WTC11 (cell line): ENCODE measurements around the gene FASTKD1. TPM values are rescaled to one million over a fixed set of nuclear protein-coding genes. Genes with fewer than 3 reads are reported as not detected.
A peak's percentile ranks its signal among the peaks of the same experiment; 100 is the strongest.

Source experiments
- ATAC-seq: fragments of 200-7000 bp; cut with Tn5 transposase; 2 replicates; pipeline ENCODE4 v1.10.0; 2021; ENCODE audit warnings: mild to moderate bottlenecking, moderate library complexity
- Bru-seq: library from RNA; stranded (reverse); fragments of 400-500 nt; gene quantifications from one replicate; lab custom pipeline; 2021; lab: Mats Ljungman, UMichigan
- CTCF ChIA-PET: fragments of 300-600 bp; sonication (Branson Sonifier 250); formaldehyde crosslinking; loops from one replicate; lab custom pipeline; 2021; ENCODE audit warnings: antibody characterized with exemption; lab: Charles Lee
- POLR2A ChIA-PET: fragments of 350-600 bp; sonication (Branson Sonifier 250); formaldehyde crosslinking; loops from one replicate; lab custom pipeline; 2021; ENCODE audit warnings: antibody characterized with exemption; lab: Charles Lee
- DNase-seq: peaks from one replicate; pipeline ENCODE4 v3.0.0; 2021; ENCODE audit warnings: low spot score
- H3K27ac Mint-ChIP-seq: 2 replicates; pipeline ENCODE4 v1.8.0; 2021; ENCODE audit warnings: mixed read lengths
- H3K27me3 Mint-ChIP-seq: 2 replicates; pipeline ENCODE4 v1.8.0; 2021; ENCODE audit warnings: low read depth, mild to moderate bottlenecking, moderate library complexity, mixed read lengths
- H3K36me3 Mint-ChIP-seq: 2 replicates; pipeline ENCODE4 v1.8.0; 2021; ENCODE audit warnings: mixed read lengths
- H3K4me1 Mint-ChIP-seq: 2 replicates; pipeline ENCODE4 v1.8.0; 2022; ENCODE audit warnings: mixed read lengths
- H3K4me3 Mint-ChIP-seq: 2 replicates; pipeline ENCODE4 v1.8.0; 2021; ENCODE audit warnings: mild to moderate bottlenecking, moderate library complexity, mixed read lengths
- H3K9me3 Mint-ChIP-seq: 2 replicates; pipeline ENCODE4 v1.8.0; 2021; ENCODE audit warnings: mixed read lengths
- ATF6 ChIP-seq: sonication (generic); formaldehyde crosslinking; IDR thresholded peaks from 2 replicates; pipeline ENCODE4 v1.8.1; 2023; ENCODE audit warnings: mild to moderate bottlenecking, missing genetic modification reagents
- CREM ChIP-seq: sonication (generic); formaldehyde crosslinking; IDR thresholded peaks from 2 replicates; pipeline ENCODE4 v1.8.1; 2022; ENCODE audit warnings: mild to moderate bottlenecking, missing genetic modification reagents, moderate library complexity
- E2F1 ChIP-seq: sonication (generic); formaldehyde crosslinking; IDR thresholded peaks from 2 replicates; pipeline ENCODE4 v1.8.0; 2022; ENCODE audit warnings: mild to moderate bottlenecking, missing genetic modification reagents
- ESRRA ChIP-seq: sonication (generic); formaldehyde crosslinking; IDR thresholded peaks from 2 replicates; pipeline ENCODE4 v1.8.1; 2022; ENCODE audit warnings: mild to moderate bottlenecking, missing genetic modification reagents, borderline replicate concordance
- FOXK1 ChIP-seq: sonication (generic); formaldehyde crosslinking; IDR thresholded peaks from 2 replicates; pipeline ENCODE4 v1.8.0; 2022; ENCODE audit warnings: mild to moderate bottlenecking, moderate library complexity, missing genetic modification reagents
- JUN ChIP-seq: sonication (generic); formaldehyde crosslinking; IDR thresholded peaks from 2 replicates; pipeline ENCODE4 v1.8.0; 2023; ENCODE audit warnings: mild to moderate bottlenecking, missing genetic modification reagents
- MAX ChIP-seq: sonication (generic); formaldehyde crosslinking; IDR thresholded peaks from 2 replicates; pipeline ENCODE4 v1.8.0; 2022; ENCODE audit warnings: mild to moderate bottlenecking, missing genetic modification reagents
- NFE2L1 ChIP-seq: sonication (generic); formaldehyde crosslinking; IDR thresholded peaks from 2 replicates; pipeline ENCODE4 v1.8.1; 2023; ENCODE audit warnings: missing genetic modification reagents
- NFYB ChIP-seq: sonication (generic); formaldehyde crosslinking; conservative IDR thresholded peaks from 2 replicates; pipeline ENCODE4 v1.8.0; 2022; ENCODE audit warnings: low read depth, missing genetic modification reagents
- NR3C1 ChIP-seq: sonication (generic); formaldehyde crosslinking; conservative IDR thresholded peaks from 2 replicates; pipeline ENCODE4 v1.8.1; 2023; ENCODE audit warnings: low read depth, mild to moderate bottlenecking, missing genetic modification reagents
- PRRX2 ChIP-seq: fragments of 250-450 bp; sonication (Bioruptor Pico); IDR thresholded peaks from 2 replicates; pipeline ENCODE4 v1.8.0; 2021; ENCODE audit warnings: mild to moderate bottlenecking
- TEAD1 ChIP-seq: sonication (generic); formaldehyde crosslinking; IDR thresholded peaks from 2 replicates; pipeline ENCODE4 v1.8.0; 2022; ENCODE audit warnings: mild to moderate bottlenecking, missing genetic modification reagents
- USF2 ChIP-seq: sonication (generic); formaldehyde crosslinking; IDR thresholded peaks from 2 replicates; pipeline ENCODE4 v1.8.1; 2023; ENCODE audit warnings: mild to moderate bottlenecking, missing genetic modification reagents, moderate library complexity
- ZBTB21 ChIP-seq: sonication (generic); formaldehyde crosslinking; IDR thresholded peaks from 2 replicates; pipeline ENCODE4 v1.8.1; 2023; ENCODE audit warnings: mild to moderate bottlenecking, missing genetic modification reagents, borderline replicate concordance
- ZMAT4 ChIP-seq: fragments of 250-450 bp; sonication (Bioruptor Pico); IDR thresholded peaks from 2 replicates; pipeline ENCODE4 v1.9.0; 2021; ENCODE audit warnings: mild to moderate bottlenecking
- ZNF121 ChIP-seq: sonication (generic); formaldehyde crosslinking; IDR thresholded peaks from 2 replicates; pipeline ENCODE4 v1.8.0; 2023; ENCODE audit warnings: missing genetic modification reagents
- ZNF423 ChIP-seq: fragments of 250-450 bp; sonication (Bioruptor Pico); IDR thresholded peaks from 2 replicates; pipeline ENCODE4 v2.1.2; 2022; ENCODE audit warnings: mild to moderate bottlenecking, moderate library complexity
- ZNF425 ChIP-seq: fragments of 250-450 bp; sonication (Bioruptor Pico); conservative IDR thresholded peaks from 2 replicates; pipeline ENCODE4 v1.9.0; 2021; ENCODE audit warnings: mild to moderate bottlenecking
- ZNF532 ChIP-seq: fragments of 250-450 bp; sonication (Bioruptor Pico); IDR thresholded peaks from 2 replicates; pipeline ENCODE4 v1.9.0; 2021; ENCODE audit warnings: mild to moderate bottlenecking, borderline replicate concordance
- ZSCAN18 ChIP-seq: fragments of 250-450 bp; sonication (Bioruptor Pico); IDR thresholded peaks from 2 replicates; pipeline ENCODE4 v2.1.2; 2022; ENCODE audit warnings: mild to moderate bottlenecking, moderate library complexity
- long read RNA-seq, 3 experiments: library from RNA in 1 of 3; library from capped mRNA in 1 of 3; library from polyadenylated mRNA in 1 of 3; unstranded in 2 of 3; stranded (forward) in 1 of 3; transcript quantifications; one replicate each; pipeline ENCODE4 v2.0.0, GENCODE V29; 2021
- total RNA-seq: library from RNA; stranded (reverse); gene quantifications from 3 replicates; pipeline ENCODE4 v1.2.3, GENCODE V29; 2021

The FASTKD1 gene
- total RNA-seq (69.7 to 72.4 TPM (median 71.2 TPM) in 3 replicates), Bru-seq, nascent RNA (percentile 88 among the genes with signal in this experiment)
- long read RNA-seq, experiment 1, transcript FASTKD1-204 (15 exons, 2,967 nt) = major isoform, 83 of 176 reads
- long read RNA-seq, experiment 1, transcript FASTKD1-205 (14 exons, 2,791 nt) = minor isoform, 16 of 176 reads
- long read RNA-seq, experiment 1, partial matches to known transcripts = 23 of 176 reads
- long read RNA-seq, experiment 1, other reads (novel, unspliced or antisense) = 53 of 176 reads
- long read RNA-seq, experiment 2, partial matches to known transcripts = 20 of 47 reads
- long read RNA-seq, experiment 2, other reads (novel, unspliced or antisense) = 25 of 47 reads
- long read RNA-seq, experiment 3, transcript FASTKD1-204 (15 exons, 2,967 nt) = major isoform, 25 of 58 reads
- long read RNA-seq, experiment 3, transcript FASTKD1-205 (14 exons, 2,791 nt) = minor isoform, 5 of 58 reads
- long read RNA-seq, experiment 3, partial matches to known transcripts = 5 of 58 reads
- long read RNA-seq, experiment 3, other reads (novel, unspliced or antisense) = 21 of 58 reads

- peak; percentile 92 for DNase-seq
- Mint-ChIP-seq H3K27ac (peak within 1 kb of the TSS; percentile 98), H3K9me3 (peaks cover 6% of the 10 kb centered on the region; the same call in 1 of the 2 replicates), H3K4me3 (peak within 1 kb of the TSS; percentile 98), H3K4me1 (peaks cover 11% of the 10 kb centered on the region; the same call in 1 of the 2 replicates), H3K36me3 (peaks cover 7% of the 10 kb centered on the region; the same call in 1 of the 2 replicates), H3K27me3 (peaks cover 14% of the 10 kb centered on the region; the same call in 1 of the 2 replicates)
- CTCF ChIA-PET = interaction anchor here (1.2 kb wide), 1 partner anchor 12 kb away, joined by 3 read pairs; no protein-coding TSS in a partner anchor
- POLR2A ChIA-PET = interaction anchor here (0.5 to 1.3 kb wide), 3 partner anchors 11 to 91 kb away, joined by 3 to 9 read pairs (median 5); no protein-coding TSS in a partner anchor
- peak; percentile 97 for ATAC-seq
- TF ChIP-seq ZNF532 (CRISPR knock-in tag) = no peak
- TF ChIP-seq USF2 (CRISPR knock-in tag) = no peak
- TF ChIP-seq JUN (CRISPR knock-in tag) = no peak
- no peak for TF ChIP-seq NFE2L1 (CRISPR knock-in tag)
- no peak for TF ChIP-seq ZMAT4 (CRISPR knock-in tag)
- no peak for TF ChIP-seq ZNF423 (CRISPR knock-in tag)
- peak; percentile 82 for TF ChIP-seq FOXK1 (CRISPR knock-in tag)
- peak; percentile 98 for TF ChIP-seq ESRRA (CRISPR knock-in tag)
- no peak for TF ChIP-seq NFYB
- peak; percentile 71 for TF ChIP-seq TEAD1 (CRISPR knock-in tag)
- no peak for TF ChIP-seq ZBTB21
- TF ChIP-seq E2F1 = no peak
- no peak for TF ChIP-seq ZNF425 (CRISPR knock-in tag)
- TF ChIP-seq PRRX2 = no peak
- no peak for TF ChIP-seq ZNF121 (CRISPR knock-in tag)
- TF ChIP-seq ZSCAN18 (CRISPR knock-in tag) = no peak
- TF ChIP-seq MAX (CRISPR knock-in tag) = peak; percentile 80
- TF ChIP-seq NR3C1 = no peak
- TF ChIP-seq ATF6 (CRISPR knock-in tag) = no peak
- TF ChIP-seq CREM (CRISPR knock-in tag) = peak; percentile 69; the same call in 1 of the 2 replicates
Measured at GRCh38 chr2:169573160-169573973, at the start of gene FASTKD1. TSS of gene FASTKD1 (minus strand) at chr2:169573865. CDS start at chr2:169572029, 1,836 bp downstream.
